Keratinocyte (primary cell): Measurements from ENCODE around the gene BLOC1S2.

Experiments
- EZH2 ChIP-seq: IDR thresholded peaks from one replicate; pipeline ENCODE4 v1.6.1; 2012; ENCODE audit warnings: inconsistent platforms, mild to moderate bottlenecking, low read length, moderate library complexity
- TF ChIP-seq, protein P1 (sequence below), 3 experiments: IDR thresholded peaks in 1 of 3; conservative IDR thresholded peaks in 1 of 3; optimal IDR thresholded peaks in 1 of 3; 2 replicates in 2 of 3; 3 replicates in 1 of 3; pipeline versions ENCODE3 to v1.5.1; 2011; ENCODE audit warnings: low read length in 3 of 3, mild to moderate bottlenecking in 3 of 3, moderate library complexity in 2 of 3, control low read depth in 1 of 3, inconsistent platforms in 1 of 3; ENCODE audit not compliant: insufficient read depth in 2 of 3; ENCODE audit errors: extremely low read depth in 1 of 3

DNA sequence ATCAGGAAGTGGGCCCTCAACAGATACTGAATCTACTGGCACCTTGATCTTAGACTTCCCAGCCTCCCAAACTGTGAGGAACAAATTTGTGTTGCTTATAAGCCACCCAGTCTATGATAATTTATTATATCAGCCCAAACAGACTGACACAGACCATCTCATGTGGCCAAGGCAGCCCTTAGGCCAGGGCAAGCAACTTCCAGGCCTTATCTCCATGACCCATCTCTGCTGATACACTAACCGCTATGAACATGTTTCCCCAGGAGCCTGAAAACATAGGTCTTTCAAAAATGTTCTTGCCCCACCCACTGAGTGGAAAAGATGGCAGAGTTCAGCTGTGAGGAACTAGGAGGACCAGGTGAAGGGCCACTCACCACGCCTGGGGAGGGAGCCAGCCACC lies 3.2 kb upstream of the BLOC1S2 start:
- TF ChIP-seq, protein P1, sequence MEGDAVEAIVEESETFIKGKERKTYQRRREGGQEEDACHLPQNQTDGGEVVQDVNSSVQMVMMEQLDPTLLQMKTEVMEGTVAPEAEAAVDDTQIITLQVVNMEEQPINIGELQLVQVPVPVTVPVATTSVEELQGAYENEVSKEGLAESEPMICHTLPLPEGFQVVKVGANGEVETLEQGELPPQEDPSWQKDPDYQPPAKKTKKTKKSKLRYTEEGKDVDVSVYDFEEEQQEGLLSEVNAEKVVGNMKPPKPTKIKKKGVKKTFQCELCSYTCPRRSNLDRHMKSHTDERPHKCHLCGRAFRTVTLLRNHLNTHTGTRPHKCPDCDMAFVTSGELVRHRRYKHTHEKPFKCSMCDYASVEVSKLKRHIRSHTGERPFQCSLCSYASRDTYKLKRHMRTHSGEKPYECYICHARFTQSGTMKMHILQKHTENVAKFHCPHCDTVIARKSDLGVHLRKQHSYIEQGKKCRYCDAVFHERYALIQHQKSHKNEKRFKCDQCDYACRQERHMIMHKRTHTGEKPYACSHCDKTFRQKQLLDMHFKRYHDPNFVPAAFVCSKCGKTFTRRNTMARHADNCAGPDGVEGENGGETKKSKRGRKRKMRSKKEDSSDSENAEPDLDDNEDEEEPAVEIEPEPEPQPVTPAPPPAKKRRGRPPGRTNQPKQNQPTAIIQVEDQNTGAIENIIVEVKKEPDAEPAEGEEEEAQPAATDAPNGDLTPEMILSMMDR (optimal IDR thresholded peaks at IDR 0.05 in 1 of 3, IDR thresholded peaks at IDR 0.05 in 1 of 3, conservative IDR thresholded peaks at IDR 0.05 in 1 of 3; ENCODE audit: extremely low read depth in 1 of 3, insufficient read depth in 2 of 3, low read length in 3 of 3) = no peak
- no peak for TF ChIP-seq EZH2
